ENCODE data around the gene CRNKL1.

CRNKL1 gene

DNA sequence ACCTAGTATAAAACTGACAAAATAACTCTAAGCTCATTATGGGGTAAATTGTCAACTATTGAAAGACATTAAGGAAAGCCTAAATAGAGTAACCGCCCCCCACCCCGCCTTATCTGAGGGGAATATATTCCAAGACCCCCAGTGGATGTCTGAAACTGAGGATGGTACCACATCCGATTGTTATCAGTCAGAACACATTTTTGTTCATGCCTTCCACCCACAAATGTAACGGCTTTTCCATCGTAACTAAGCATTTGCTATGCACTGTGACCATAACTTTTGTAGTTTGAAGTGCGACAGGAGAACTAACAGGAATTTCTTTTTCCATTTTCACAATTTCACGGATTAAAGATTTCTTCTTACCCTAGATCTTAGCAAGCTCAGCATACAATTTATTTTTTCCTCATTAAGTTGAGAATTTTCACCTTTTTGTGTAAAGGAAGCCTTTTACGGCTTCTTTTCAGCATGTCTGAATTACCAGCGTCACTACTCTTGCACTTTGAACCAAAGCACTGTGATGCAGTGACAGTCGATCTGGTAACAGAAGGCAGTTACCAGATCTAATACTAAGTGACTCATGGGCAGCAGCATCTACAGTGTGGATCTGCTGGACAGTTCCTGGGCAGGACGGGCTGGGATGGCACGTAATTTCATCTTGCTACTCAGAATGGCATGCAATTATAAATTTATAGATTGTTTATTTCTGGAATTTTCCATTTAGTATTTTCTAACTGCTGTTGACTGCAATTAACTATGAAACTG lies 11.9 kb upstream of the CRNKL1 start:
- no peak for DNase-seq (ENCODE audit: low read depth in 2 of 2)

- no peak for DNase-seq (ENCODE audit: low read depth in 2 of 2)
Observed at GRCh38 chr20:20060234-20060998, 8.2 kb upstream of the CRNKL1 start.

GRCh38 chr20:20051767-20052073 lies 546 bp downstream of the CRNKL1 start:
- DNase-seq (ENCODE audit: low read depth in 2 of 2) = no peak

GRCh38 chr20:20039752-20040387 lies 12.4 kb downstream of the CRNKL1 start:
- no peak for DNase-seq (ENCODE audit: low read depth in 2 of 2)

DNA sequence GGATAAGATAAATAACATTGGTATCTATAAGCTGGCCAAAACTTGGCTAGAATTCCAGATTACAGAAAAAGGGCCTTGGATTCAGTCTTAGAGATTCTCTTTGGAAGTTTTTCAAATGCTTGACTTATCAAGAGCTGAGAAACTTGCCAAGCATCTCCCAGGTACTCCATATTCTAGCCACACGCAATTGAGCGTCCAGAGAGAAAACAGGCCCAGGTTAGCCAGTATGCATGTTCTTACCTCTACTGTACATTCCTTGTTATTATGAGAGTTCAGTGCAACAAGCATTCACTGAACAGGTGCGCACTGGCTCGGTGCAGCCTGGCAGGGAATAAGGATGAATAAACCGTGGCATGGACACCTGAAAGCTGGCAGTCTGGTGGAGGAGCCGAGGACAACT lies 13.7 kb downstream of the CRNKL1 start:
- DNase-seq (ENCODE audit: low read depth in 2 of 2) = no peak

- no peak for DNase-seq (ENCODE audit: low read depth in 2 of 2)
Observed at GRCh38 chr20:20037960-20038359, 14.3 kb downstream of the CRNKL1 start.

DNA sequence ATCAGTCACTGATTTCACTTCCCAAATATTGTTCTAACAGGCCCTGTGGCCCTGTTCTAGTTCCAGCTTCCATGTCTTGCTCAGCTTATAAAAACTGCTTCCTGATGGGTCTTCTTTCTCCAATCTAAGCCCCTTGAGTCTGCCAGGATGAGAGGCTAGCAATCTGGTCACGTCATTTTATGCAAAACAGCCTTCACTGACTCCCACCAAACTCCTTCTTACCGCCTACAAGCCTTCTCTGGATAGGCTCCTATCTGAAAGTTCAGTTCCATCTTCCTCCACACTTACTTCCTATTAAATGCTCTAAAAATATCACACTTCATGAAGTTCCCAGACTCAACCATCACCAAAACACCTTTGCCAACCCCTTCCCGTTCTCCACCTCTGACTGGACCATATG lies 15.5 kb downstream of the CRNKL1 start:
- no peak for DNase-seq (ENCODE audit: low read depth in 2 of 2)

DNA sequence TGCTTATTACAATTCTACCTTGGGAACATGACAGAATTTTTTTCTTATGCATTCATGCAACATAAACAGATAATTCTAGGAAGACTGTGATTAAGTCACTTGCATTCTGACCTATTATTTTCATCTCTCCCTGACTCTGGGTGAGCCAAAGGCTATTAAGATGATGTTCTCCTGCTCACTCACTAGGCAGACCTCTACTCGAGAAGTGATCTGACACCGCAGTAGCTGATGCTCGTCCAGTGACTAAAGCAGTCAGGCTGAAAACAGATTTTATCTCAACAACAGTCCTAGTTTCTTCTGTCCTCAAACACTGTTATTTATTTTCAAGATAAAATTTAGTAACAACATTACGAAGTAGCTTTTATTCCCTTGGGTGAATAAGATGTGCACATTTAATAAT lies 17.8 kb downstream of the CRNKL1 start:
- no peak for DNase-seq (ENCODE audit: low read depth in 2 of 2)

- no peak for DNase-seq (ENCODE audit: low read depth in 2 of 2)
Observed at GRCh38 chr20:20031790-20032189, 20.5 kb downstream of the CRNKL1 start.

GRCh38 chr20:20027284-20027683 lies 25.0 kb downstream of the CRNKL1 start:
- DNase-seq (ENCODE audit: low read depth in 2 of 2) = no peak

GRCh38 chr20:20024942-20025341 lies 27.3 kb downstream of the CRNKL1 start:
- DNase-seq (ENCODE audit: low read depth in 2 of 2) = no peak

- DNase-seq (ENCODE audit: low read depth in 2 of 2) = no peak
Observed at GRCh38 chr20:20023395-20023794, 28.9 kb downstream of the CRNKL1 start.

DNA sequence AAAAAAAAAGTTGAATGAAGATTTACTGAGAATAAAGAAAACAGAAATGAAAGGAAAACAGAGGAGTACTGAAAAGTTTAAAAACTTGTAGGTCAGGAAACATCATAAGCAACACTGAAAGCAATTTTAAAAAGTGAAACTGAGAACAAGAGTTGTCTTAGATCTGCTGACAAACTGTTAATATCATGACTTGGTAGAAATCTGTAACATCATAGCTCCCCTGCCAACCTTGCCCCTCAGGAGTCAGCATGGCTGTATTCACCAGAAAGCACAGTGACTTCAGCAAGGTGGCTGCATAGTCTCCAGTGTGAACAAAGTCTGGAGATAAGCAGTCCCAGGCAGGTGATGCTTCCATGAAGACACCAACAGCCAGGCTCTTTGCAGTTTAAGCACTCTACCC lies 29.8 kb downstream of the CRNKL1 start:
- DNase-seq (ENCODE audit: low read depth in 2 of 2) = no peak

- no peak for DNase-seq (ENCODE audit: low read depth in 2 of 2)
Observed at GRCh38 chr20:20021835-20022234, 30.4 kb downstream of the CRNKL1 start.

GRCh38 chr20:20020908-20021307 lies 31.4 kb downstream of the CRNKL1 start:
- DNase-seq (ENCODE audit: low read depth in 2 of 2) = no peak

GRCh38 chr20:20019123-20019522 lies 33.1 kb downstream of the CRNKL1 start:
- DNase-seq (ENCODE audit: low read depth in 2 of 2) = no peak

- DNase-seq (ENCODE audit: low read depth in 2 of 2) = no peak
Observed at GRCh38 chr20:20018366-20018765, 33.9 kb downstream of the CRNKL1 start.

- DNase-seq (ENCODE audit: low read depth in 2 of 2) = no peak
Observed at GRCh38 chr20:20017844-20018185, 34.5 kb downstream of the CRNKL1 start.

DNA sequence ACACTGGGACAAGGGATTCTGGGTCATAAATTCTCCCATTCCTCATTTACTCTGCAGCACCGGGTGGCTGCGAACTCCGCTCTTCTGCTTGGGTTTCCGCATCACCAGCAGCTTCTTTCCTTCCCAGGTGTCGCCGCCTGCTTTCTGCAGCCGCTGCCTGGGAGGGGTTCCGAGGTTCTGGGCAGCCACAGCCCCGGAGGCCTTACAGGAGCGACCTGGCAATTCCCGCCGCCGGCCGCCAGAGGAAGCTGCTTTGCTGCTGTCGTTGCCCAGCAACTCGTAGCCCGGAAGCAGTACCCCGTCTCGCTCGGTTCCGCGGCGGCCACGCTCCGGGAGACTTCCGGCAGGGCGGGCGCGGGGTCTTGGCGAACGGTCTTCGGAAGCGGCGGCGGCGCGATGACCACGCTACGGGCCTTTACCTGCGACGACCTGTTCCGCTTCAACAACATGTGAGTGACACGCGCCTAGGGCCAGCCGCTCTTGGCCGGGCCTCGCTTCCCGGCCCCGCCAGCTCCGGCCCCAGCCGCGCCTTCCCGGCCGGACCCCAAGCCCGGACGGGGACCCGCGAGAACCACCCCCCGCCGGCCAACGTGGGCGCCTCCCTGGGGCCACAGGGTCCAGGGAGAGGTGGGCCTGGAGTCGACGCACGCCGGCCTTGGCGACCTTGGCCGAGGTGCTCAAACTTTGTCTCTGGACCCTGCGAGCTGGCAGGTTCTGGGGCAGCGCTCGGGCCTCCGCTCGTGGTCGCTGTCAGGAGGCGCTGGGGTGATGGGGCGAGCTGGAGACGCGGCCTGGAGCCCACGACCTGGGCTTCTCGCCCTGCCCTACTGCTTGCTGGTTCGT lies 35.0 kb downstream of the CRNKL1 start, which contains the start of gene NAA20:
NAA20 (plus strand) TSS at position 362 of the 843 bp plus-strand sequence; CDS start at position 397, 35 bp downstream.
- peak; percentile 85 to 89 for DNase-seq (ENCODE audit: low read depth in 2 of 2)

DNA sequence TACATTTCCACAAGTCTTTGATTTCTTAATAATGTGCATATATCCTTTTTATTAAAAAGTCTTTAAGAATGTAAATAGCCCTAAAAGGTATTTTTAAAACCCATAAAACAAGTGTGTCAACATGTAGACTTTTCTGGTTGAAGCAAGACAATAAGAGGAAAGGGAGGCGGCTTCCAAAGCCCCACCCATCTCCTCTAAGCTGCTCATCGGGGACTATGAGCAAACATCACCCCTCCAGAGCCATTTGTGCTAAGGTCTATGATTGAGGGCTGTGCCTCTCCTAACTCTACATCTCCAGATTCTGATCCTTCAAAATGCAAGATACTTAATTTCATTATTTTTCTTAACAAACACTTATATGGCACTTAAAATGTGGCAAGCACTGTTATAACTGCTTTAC lies 37.6 kb downstream of the CRNKL1 start:
- no peak for DNase-seq (ENCODE audit: low read depth in 2 of 2)

- no peak for DNase-seq (ENCODE audit: low read depth in 2 of 2)
Observed at GRCh38 chr20:20012541-20012940, 39.7 kb downstream of the CRNKL1 start.

Measured in stimulated activated CD8-positive, alpha-beta memory T cell treated with anti-CD3 and anti-CD28 coated beads, Interleukin-2, amount 100 ng/mL, for 48 hours (primary cell).